AG09319 (cell line): ENCODE results near the gene PKP4.

Source experiments
- DNase-seq: peaks from one replicate; pipeline ENCODE4 v3.0.0-alpha.2; 2010; ENCODE audit warnings: low read depth; ENCODE audit errors: extremely low read depth
- TF ChIP-seq, protein P1 (sequence below): IDR thresholded peaks from 2 replicates; pipeline ENCODE4 v1.5.1; 2011; ENCODE audit warnings: low read depth, mild to moderate bottlenecking, inconsistent platforms, low read length, moderate library complexity

PKP4 gene

GRCh38 chr2:158496986-158497385 lies 40.2 kb downstream of the PKP4 start:
- TF ChIP-seq, protein P1, sequence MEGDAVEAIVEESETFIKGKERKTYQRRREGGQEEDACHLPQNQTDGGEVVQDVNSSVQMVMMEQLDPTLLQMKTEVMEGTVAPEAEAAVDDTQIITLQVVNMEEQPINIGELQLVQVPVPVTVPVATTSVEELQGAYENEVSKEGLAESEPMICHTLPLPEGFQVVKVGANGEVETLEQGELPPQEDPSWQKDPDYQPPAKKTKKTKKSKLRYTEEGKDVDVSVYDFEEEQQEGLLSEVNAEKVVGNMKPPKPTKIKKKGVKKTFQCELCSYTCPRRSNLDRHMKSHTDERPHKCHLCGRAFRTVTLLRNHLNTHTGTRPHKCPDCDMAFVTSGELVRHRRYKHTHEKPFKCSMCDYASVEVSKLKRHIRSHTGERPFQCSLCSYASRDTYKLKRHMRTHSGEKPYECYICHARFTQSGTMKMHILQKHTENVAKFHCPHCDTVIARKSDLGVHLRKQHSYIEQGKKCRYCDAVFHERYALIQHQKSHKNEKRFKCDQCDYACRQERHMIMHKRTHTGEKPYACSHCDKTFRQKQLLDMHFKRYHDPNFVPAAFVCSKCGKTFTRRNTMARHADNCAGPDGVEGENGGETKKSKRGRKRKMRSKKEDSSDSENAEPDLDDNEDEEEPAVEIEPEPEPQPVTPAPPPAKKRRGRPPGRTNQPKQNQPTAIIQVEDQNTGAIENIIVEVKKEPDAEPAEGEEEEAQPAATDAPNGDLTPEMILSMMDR, result no peak
- DNase-seq, result no peak

DNA sequence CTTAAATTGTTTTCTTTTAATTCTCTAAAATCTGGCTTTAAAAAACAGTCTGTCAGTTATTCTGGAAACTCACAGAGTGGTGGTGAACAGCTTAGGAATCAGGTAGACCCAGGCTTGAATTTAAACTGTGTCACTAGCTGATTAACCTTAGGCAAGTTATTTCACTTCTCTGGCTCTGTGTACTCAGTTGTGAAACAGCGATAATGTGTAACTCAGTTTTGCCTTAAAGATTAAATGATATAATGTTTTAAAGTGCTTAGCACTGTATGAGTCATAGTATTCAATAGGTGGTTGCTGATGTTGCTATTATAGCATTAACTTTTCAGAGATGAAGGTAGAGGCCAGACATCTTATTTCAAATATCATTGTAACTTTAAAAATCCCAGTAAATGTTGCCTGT lies 40.7 kb downstream of the PKP4 start:
- TF ChIP-seq, protein P1, result no peak
- DNase-seq, result no peak

DNA sequence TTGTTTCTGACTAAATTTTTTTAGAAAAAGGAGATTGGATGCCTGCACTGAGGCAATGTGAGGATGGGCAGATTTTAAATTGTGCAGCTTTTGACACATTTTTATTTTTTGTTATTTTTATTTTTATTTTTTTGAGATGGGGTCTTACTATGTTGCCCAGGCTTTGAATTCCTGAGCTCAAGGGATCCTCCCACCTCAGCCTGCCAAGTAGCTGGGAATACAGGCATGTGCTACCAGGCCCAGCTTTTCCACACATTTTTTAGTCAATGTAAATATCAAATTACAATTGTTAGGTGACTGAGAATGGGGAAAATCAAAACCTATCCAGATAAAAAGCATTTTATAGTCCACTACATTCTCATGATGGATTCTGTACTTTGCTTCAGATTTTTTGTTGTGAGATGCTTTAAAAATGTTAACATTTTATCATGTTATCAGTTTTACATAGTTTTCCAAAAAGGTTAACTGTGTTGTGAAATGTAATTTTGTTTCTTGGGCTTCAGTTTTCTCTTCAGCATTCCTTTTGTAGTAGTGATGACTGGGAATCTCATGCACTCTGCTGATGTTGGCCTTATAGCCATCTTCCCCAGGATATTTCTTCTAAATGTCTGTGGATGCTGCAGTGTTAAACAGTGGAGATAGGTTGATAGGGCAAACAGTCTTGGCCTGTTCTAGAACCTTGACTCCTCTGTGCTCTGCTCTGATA lies 41.4 kb downstream of the PKP4 start:
- DNase-seq, result no peak
- TF ChIP-seq, protein P1, result no peak

DNA sequence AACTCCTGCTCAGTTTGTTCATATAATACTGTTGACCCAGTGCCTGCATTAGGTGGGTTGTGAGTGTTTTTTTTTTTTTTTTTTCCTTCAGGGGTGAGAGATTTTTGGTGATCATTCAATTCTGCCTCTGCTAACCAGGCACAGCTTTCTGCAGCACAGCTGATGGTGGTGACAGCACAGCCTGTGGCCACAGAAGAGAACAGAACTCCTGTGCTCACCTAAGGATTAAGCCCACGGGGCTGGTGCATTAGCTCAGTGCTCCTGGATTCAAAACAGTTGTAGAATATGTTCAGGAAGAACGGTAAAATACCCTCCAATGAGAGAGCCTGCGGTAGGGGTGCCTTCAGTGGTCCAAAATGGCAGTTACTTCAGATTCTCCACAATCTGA lies 42.0 kb downstream of the PKP4 start:
- DNase-seq, result no peak
- TF ChIP-seq, protein P1, result no peak

DNA sequence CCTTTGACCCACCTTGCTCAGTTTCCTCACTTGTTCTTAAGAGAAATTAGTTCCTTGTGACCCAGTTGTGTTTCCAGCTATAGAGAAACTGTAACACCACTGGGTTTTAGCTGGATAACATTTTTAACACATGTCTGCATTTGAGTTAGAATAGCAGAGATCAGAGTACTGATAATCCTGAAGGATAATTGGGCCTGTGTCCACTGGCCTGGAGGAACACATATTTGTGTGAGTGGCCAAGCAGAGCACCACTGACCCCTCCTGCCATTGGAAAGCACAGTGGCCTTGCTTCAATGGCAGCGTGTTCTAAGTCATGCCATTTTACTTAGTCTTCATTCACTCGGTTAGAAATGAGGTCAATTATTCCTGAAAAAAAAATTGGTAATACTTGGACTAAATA lies 42.6 kb downstream of the PKP4 start:
- DNase-seq, result no peak
- TF ChIP-seq, protein P1, result no peak

DNA sequence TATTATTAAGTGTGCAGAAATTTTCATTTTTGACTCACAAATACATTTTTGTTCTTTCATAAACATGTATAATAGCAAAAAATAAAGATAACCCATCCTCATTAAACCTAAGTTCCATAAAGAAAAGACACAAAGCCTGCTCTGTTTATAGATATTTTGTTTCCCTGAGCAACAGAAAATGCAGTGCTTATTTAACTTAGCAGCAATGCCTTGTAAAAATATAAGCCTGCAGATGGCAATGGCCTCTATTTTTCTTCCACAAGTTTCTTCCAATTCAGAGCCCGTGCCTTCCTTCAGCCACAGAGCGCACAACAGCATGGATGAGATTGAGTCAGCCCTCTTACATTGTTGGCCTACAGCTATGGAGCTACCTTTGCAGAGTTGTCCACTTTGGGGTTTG lies 43.6 kb downstream of the PKP4 start:
- TF ChIP-seq, protein P1, result no peak
- no peak for DNase-seq

DNA sequence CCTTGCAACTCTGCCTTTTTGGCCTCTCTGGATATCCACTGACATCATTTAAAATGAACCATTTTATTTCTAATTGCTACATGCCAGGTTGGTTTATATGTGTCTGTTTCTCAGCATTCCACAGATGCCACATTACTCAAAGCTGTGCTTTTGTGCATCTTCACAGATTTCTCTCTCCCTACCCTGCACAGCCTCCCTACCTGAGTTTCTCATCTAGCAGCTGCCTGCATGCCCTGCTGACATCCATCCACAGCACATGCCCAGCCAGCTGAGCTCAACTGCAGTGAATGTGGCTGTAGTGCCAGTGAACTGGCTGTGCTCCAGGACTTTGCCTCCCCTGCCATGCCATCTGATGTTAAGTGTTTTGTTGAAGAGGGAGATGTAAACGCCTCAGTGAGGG lies 44.5 kb downstream of the PKP4 start:
- TF ChIP-seq, protein P1, result no peak
- no peak for DNase-seq
